GM19395 (cell line): Measurements from ENCODE around the gene SUPT16H.

Experiments
- ATAC-seq: cut with Tn5 transposase; IDR thresholded peaks from one replicate; pipeline ENCODE4 v1.9.1; 2021; ENCODE audit warnings: mild to moderate bottlenecking, moderate library complexity; ENCODE audit not compliant: unreplicated experiment

Gene SUPT16H

GRCh38 chr14:21369949-21370679 lies 13.7 kb downstream of the SUPT16H start:
- no peak for ATAC-seq

- ATAC-seq: no peak
Observed at GRCh38 chr14:21367582-21368144, 16.2 kb downstream of the SUPT16H start.

GRCh38 chr14:21356511-21356910 lies 27.3 kb downstream of the SUPT16H start:
- ATAC-seq: no peak

- peak; percentile 80 for ATAC-seq
Observed at GRCh38 chr14:21352587-21352986, 31.2 kb downstream of the SUPT16H start.

DNA sequence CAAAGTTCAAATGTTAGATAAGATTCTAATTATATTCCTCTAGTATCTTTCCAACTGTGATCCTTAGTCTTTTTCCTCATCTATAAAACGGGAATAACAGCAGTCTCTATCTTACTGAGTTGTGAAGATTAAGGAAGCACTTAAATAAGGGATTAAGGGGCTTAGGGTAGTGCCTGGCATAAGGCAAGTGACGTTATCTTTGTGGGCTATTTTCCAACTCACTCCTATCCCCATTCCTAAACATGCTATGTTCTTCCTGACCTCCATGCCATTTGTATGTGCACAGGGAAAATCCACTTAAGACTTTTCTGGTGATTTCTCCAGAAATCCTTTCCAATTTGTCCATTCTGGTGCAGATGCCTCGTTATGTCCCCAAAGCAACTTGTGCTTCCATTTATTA lies 33.3 kb downstream of the SUPT16H start:
- no peak for ATAC-seq

- no peak for ATAC-seq
Observed at GRCh38 chr14:21347201-21347600, 36.6 kb downstream of the SUPT16H start.

DNA sequence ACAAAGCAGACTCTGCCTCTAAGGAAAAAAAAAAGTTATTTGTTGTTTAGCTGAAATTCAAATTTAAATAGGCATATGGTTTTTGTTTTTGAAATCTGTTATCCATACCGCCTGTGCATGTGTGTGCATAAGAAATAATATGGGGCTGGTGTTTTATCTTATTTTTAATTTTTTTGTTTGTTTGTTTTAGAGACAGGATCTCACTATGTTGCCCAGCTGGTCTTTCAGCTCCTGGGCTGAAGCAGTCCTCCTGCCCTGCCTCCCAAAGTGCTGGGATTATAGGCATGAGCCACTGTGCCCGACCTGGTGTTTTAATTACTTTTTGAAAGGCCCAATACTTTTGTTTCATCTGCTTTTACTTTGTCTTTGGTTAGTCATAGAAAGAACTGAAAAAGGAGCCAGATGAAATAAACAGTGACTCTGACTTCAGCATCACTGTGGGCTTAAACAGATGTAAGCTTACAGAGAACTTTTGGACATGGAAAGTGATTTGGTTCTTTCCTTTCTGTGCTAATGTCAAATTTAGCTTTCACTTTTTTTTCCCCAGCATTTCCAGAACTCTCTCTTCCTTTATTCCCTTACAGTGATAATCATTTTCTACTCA lies 37.2 kb downstream of the SUPT16H start:
- no peak for ATAC-seq

- no peak for ATAC-seq
Observed at GRCh38 chr14:21343035-21343794, 40.6 kb downstream of the SUPT16H start.

DNA sequence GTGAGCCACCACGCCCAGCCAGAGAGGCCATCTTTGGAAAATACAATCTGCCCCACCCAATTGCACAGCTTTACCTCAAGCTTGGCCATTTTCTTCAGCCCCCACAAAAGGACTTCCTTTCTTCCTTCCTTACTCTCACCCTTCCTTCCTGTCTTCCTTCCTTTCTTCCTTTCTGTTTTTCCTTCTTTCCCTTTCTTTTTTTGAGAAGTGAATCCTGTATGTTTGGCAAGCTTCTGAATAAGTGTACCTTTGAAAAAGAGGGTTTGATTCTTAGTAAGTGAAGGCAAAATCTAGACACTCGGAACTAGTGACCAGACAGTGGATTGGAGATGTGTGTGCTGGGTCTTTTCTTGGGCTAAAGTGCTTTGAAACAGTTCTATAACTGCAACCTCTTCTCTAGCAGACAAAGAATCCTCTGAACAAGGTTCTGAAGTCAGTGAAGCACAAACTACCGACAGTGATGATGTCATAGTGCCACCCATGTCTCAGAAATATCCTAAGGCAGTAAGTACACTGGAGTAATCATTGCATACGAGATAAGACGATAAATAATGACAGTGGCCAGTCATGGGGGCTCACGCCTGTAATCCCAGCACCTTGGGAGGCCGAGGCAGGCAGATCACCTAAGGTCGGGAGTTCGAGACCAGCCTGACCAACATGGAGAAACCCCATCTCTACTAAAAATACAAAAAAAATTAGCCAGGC lies 49.5 kb downstream of the SUPT16H start:
- ATAC-seq: no peak

- no peak for ATAC-seq
Observed at GRCh38 chr14:21332950-21333349, 50.9 kb downstream of the SUPT16H start.

DNA sequence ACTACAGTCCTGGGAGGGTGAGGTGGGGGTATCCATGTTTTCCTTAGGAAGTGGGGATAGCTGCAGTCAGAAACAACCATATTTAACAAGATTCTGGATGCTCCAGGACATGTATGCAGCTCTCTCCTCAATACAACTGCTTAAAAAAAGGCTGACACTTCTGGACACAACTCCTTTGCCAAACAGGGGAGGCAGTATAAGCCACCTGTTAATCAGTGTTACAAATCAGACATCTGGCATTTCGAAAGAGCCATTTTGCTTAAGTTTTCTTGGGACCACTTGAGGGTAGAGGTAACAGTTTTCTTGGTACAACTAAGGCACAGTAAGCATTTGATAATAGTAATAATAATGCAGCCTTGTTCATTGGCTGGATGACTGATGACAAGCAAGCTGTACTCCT lies 56.8 kb downstream of the SUPT16H start:
- ATAC-seq: no peak

GRCh38 chr14:21322716-21323115 lies 61.1 kb downstream of the SUPT16H start:
- no peak for ATAC-seq

DNA sequence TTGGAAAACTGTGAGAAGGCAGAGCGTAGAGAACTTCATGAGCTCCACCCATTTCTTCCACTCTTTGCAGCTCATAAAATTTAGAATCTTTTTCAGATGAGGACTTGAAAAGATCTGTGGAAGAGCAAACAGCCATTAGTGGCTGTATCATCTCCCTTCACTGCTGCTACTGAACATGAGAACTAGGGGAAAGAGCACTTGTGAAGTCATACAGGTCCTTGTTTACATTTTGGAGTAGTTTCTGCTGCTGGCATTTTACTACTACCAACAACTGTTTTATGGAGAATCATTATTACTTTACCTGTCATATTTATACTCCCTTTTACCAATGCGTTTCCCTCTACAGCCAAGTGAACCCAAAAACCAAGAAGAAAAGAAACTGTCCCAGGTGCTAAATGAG lies 62.9 kb downstream of the SUPT16H start:
- no peak for ATAC-seq

GRCh38 chr14:21317398-21317797 lies 66.4 kb downstream of the SUPT16H start:
- no peak for ATAC-seq

DNA sequence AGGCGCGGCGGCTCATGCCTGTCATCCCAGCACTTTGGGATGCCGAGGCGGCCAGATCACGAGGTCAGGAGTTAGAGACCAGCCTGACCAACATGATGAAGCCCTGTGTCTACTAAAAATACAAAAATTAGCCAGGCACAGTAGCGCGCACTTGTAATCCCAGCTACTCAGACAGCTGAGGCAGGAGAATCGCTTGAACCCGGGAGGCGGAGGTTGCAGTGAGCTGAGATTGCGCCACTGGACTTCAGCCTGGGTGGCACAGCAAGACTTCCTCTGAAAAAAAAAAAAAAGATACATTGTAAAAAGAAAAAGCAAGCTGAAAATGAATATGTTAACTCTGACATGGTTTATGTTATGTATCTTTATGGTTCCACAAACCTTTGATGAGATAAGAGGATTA lies 70.3 kb downstream of the SUPT16H start:
- no peak for ATAC-seq

- ATAC-seq: no peak
Observed at GRCh38 chr14:21311614-21312013, 72.2 kb downstream of the SUPT16H start.

DNA sequence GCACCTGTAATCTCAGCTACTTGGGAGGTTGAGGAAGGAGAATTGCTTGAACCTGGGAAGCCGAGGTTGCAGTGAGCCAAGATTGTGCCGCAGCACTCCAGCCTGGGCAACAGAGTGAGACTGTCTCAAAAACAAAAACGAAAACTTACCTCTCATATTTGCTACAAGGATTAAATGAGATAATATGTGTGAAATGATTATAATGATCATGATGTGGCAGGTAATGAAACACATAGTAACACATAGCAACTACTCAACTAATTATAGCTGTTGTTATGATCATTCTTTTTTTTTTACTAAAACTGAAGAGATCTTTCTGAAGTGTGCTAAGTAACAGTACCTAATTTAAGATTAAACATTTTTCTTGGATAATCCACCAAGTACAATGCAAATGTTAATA lies 73.9 kb downstream of the SUPT16H start:
- ATAC-seq: no peak

GRCh38 chr14:21309238-21309636 lies 74.6 kb downstream of the SUPT16H start:
- peak; percentile 1 for ATAC-seq

GRCh38 chr14:21308479-21309237 lies 75.2 kb downstream of the SUPT16H start:
- peak; percentile 84 for ATAC-seq

DNA sequence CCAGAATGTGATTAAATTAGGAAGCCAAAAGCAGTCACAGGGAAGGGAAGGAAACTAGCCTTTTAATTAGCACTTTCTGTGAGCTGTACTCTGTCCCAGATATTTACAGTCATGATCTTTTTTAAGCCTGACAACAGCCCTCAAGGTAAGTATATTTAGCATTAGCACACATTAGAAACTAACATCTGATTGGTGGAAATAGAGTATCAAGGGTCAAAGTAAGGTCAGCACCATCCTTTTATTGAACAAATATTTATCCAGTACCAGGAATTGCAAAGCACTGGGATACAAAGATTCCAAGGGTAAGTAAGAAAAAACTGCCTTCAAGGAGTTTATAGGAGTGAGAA lies 75.7 kb downstream of the SUPT16H start:
- peak; percentile 45 for ATAC-seq
